SK-N-SH (cell line): ENCODE measurements around the gene RHOU. TPM values are rescaled to one million over a fixed set of nuclear protein-coding genes. Genes with fewer than 3 reads are reported as not detected.
"Not testable (repeated sequence)": the region's sequence is repeated elsewhere in the genome, so short reads cannot be mapped to it uniquely, and the experiment has no call there.

Experiments used
- CTCF ChIA-PET: fragments of 300-600, 350-600 bp; formaldehyde crosslinking; extraction: SDS; loops from one replicate; lab custom pipeline; 2021; lab: Yijun Ruan, JAX
- POLR2A ChIA-PET: fragments of 350-600 bp; sonication (Branson Sonifier 250); formaldehyde crosslinking; extraction: SDS; loops from one replicate; lab custom pipeline; 2020; ENCODE audit warnings: antibody characterized with exemption, inconsistent platforms; lab: Yijun Ruan, JAX
- DNase-seq: peaks from one replicate; pipeline ENCODE4 v3.0.0; 2012
- H2AFZ ChIP-seq: fragments of 200-600 bp; sonication (generic); 2 replicates; pipeline ENCODE4 v1.8.1; 2016; ENCODE audit warnings: antibody characterized with exemption, mild to moderate bottlenecking, low read depth
- H3F3A ChIP-seq: fragments of 200-600 bp; sonication (generic); replicated peaks from 2 replicates; pipeline ENCODE3; 2016; ENCODE audit warnings: antibody characterized with exemption, mild to moderate bottlenecking; ENCODE audit not compliant: insufficient read depth
- H3K27ac ChIP-seq, 2 experiments: fragments of 200-500 bp in 1 of 2; fragments of 200-600 bp in 1 of 2; sonication (Bioruptor generic) in 1 of 2; sonication (generic), shearing (Covaris generic) in 1 of 2; 2 replicates each; pipeline versions ENCODE4 v1.5.1 to v1.6.1; 2014 to 2016; ENCODE audit warnings: low read depth in 2 of 2, inconsistent platforms in 1 of 2, low read length in 1 of 2, mild to moderate bottlenecking in 1 of 2, mixed read lengths in 1 of 2
- H3K27me3 ChIP-seq: fragments of 200-600 bp; sonication (generic), shearing (Covaris generic); 2 replicates; pipeline ENCODE4 v1.6.1; 2016; ENCODE audit warnings: mixed run types; ENCODE audit not compliant: insufficient read depth
- H3K36me3 ChIP-seq, 2 experiments: fragments of 200-500 bp in 1 of 2; fragments of 200-600 bp in 1 of 2; sonication (Bioruptor generic) in 1 of 2; sonication (generic) in 1 of 2; replicated peaks in 1 of 2; 2 replicates each; pipeline versions ENCODE3 to v1.5.1; 2014 to 2016; ENCODE audit warnings: low read length in 1 of 2, mild to moderate bottlenecking in 1 of 2; ENCODE audit not compliant: insufficient read depth in 2 of 2, control insufficient read depth in 1 of 2
- H3K4me1 ChIP-seq, 2 experiments: fragments of 200-500 bp in 1 of 2; fragments of 200-600 bp in 1 of 2; sonication (Bioruptor generic) in 1 of 2; sonication (generic), shearing (Covaris generic) in 1 of 2; 2 replicates each; pipeline versions ENCODE4 v1.5.1 to v1.6.1; 2014 to 2016; ENCODE audit warnings: low read depth in 1 of 2, low read length in 1 of 2, mixed run types in 1 of 2; ENCODE audit not compliant: insufficient read depth in 2 of 2, control insufficient read depth in 1 of 2
- H3K4me2 ChIP-seq: fragments of 200-600 bp; sonication (generic), shearing (Covaris generic); 2 replicates; pipeline ENCODE4 v1.6.1; 2017; ENCODE audit warnings: mixed run types
- H3K4me3 ChIP-seq, 2 experiments: fragments of 200-500 bp in 1 of 2; fragments of 200-600 bp in 1 of 2; sonication (Bioruptor generic) in 1 of 2; sonication (generic), shearing (Covaris generic) in 1 of 2; 2 replicates each; pipeline versions ENCODE4 v1.5.1 to v1.8.1; 2014 to 2016; ENCODE audit warnings: low read depth in 2 of 2, inconsistent platforms in 1 of 2, low read length in 1 of 2, mild to moderate bottlenecking in 1 of 2, mixed read lengths in 1 of 2, moderate library complexity in 1 of 2
- H3K79me2 ChIP-seq: fragments of 200-600 bp; sonication (generic); 2 replicates; pipeline ENCODE4 v1.8.1; 2017; ENCODE audit warnings: mild to moderate bottlenecking; ENCODE audit not compliant: insufficient read depth
- H3K9ac ChIP-seq: fragments of 200-600 bp; sonication (generic); 2 replicates; pipeline ENCODE4 v1.6.1; 2017; ENCODE audit warnings: mixed run types
- H3K9me2 ChIP-seq: fragments of 200-600 bp; sonication (generic); 2 replicates; pipeline ENCODE4 v1.6.1; 2017; ENCODE audit warnings: mixed run types
- H3K9me3 ChIP-seq: fragments of 200-600 bp; sonication (generic); 2 replicates; pipeline ENCODE4 v1.6.1; 2017; ENCODE audit warnings: mixed run types, mild to moderate bottlenecking, moderate library complexity
- H4K20me1 ChIP-seq: fragments of 200-600 bp; sonication (generic); 2 replicates; pipeline ENCODE4 v1.6.1; 2017; ENCODE audit warnings: mild to moderate bottlenecking, mixed run types; ENCODE audit not compliant: insufficient read depth
- CHD2 ChIP-seq: fragments of 150-350 bp; IDR thresholded peaks from 2 replicates; pipeline ENCODE4 v1.6.1; 2018; ENCODE audit warnings: low read length; ENCODE audit not compliant: partially characterized antibody
- ELF1 ChIP-seq: IDR thresholded peaks from 2 replicates; pipeline ENCODE4 v1.4.0; 2012
- EP300 ChIP-seq, 2 experiments: IDR thresholded peaks; 2 replicates each; pipeline versions ENCODE4 v1.4.0 to v1.6.1; 2012; ENCODE audit warnings: borderline replicate concordance in 1 of 2, low read depth in 1 of 2, low read length in 1 of 2
- FOXJ3 ChIP-seq: sonication (generic); formaldehyde crosslinking; IDR thresholded peaks from 2 replicates; pipeline ENCODE4 v1.5.1; 2020; ENCODE audit warnings: mild to moderate bottlenecking, missing genetic modification reagents
- GABPA ChIP-seq: IDR thresholded peaks from 2 replicates; pipeline ENCODE4 v1.4.0; 2012; ENCODE audit warnings: low read depth, mild to moderate bottlenecking
- GATA2 ChIP-seq: sonication (generic); formaldehyde crosslinking; IDR thresholded peaks from 2 replicates; pipeline ENCODE4 v1.5.0; 2020; ENCODE audit warnings: mild to moderate bottlenecking, missing genetic modification reagents
- JUND ChIP-seq: IDR thresholded peaks from 2 replicates; pipeline ENCODE4 v1.4.0; 2012
- MXI1 ChIP-seq: IDR thresholded peaks from 2 replicates; pipeline ENCODE4 v1.6.1; 2012; ENCODE audit warnings: mild to moderate bottlenecking, low read depth, low read length, improper control_type of control experiment
- NFIC ChIP-seq: IDR thresholded peaks from 2 replicates; pipeline ENCODE4 v1.4.0; 2012; ENCODE audit warnings: borderline replicate concordance
- NRF1 ChIP-seq: IDR thresholded peaks from 2 replicates; pipeline ENCODE4 v1.6.1; 2012; ENCODE audit warnings: low read depth, mild to moderate bottlenecking, low read length
- RAD21 ChIP-seq: IDR thresholded peaks from 2 replicates; pipeline ENCODE4 v1.6.1; 2012; ENCODE audit warnings: mild to moderate bottlenecking, low read length
- RFX5 ChIP-seq: IDR thresholded peaks from 2 replicates; pipeline ENCODE4 v1.6.1; 2012; ENCODE audit warnings: mild to moderate bottlenecking, improper control_type of control experiment, low read length
- RXRA ChIP-seq: IDR thresholded peaks from 2 replicates; pipeline ENCODE4 v1.4.0; 2012; ENCODE audit warnings: low read depth, mild to moderate bottlenecking, borderline replicate concordance
- SMC3 ChIP-seq: IDR thresholded peaks from 2 replicates; pipeline ENCODE4 v1.6.1; 2012; ENCODE audit warnings: low read depth, low read length, improper control_type of control experiment
- TAF1 ChIP-seq: IDR thresholded peaks from 2 replicates; pipeline ENCODE4 v1.6.1; 2012; ENCODE audit warnings: low read depth, mild to moderate bottlenecking, low read length, moderate library complexity, borderline replicate concordance
- TCF12 ChIP-seq: IDR thresholded peaks from 2 replicates; pipeline ENCODE4 v1.4.0; 2012
- YY1 ChIP-seq: IDR thresholded peaks from 2 replicates; pipeline ENCODE4 v1.4.0; 2012; ENCODE audit warnings: low read depth, mild to moderate bottlenecking
- WGBS: methylation state at CpG from one replicate; pipeline ENCODE4 v1.1.6; 2017; ENCODE audit warnings: low lambda C conversion rate; 5-methylcytosine and 5-hydroxymethylcytosine counted together
- polyA plus RNA-seq, 3 experiments: library from polyadenylated mRNA; depleted of rRNA; stranded (reverse); fragments of >200 nt; gene quantifications; 2 replicates each; pipeline ENCODE4 v1.2.3, GENCODE V29; 2012
- TF ChIP-seq, protein P1 (sequence below): IDR thresholded peaks from 2 replicates; pipeline ENCODE4 v1.4.0; 2012; ENCODE audit warnings: low read depth
- TF ChIP-seq, protein P2 (sequence below): fragments of 150-350 bp; IDR thresholded peaks from 2 replicates; pipeline ENCODE4 v1.6.1; 2016; ENCODE audit warnings: mild to moderate bottlenecking, low read depth, low read length
- TF ChIP-seq, protein P3 (sequence below): IDR thresholded peaks from 2 replicates; pipeline ENCODE4 v1.4.0; 2012; ENCODE audit warnings: low read depth, borderline replicate concordance
- TF ChIP-seq, protein P4 (sequence below): IDR thresholded peaks from 2 replicates; pipeline ENCODE4; 2012
- TF ChIP-seq, protein P5 (sequence below): fragments of 200-600 bp; sonication (generic); IDR thresholded peaks from 2 replicates; pipeline ENCODE4 v1.6.1; 2017; ENCODE audit warnings: antibody characterized with exemption, mild to moderate bottlenecking, moderate library complexity

Gene RHOU
- polyA plus RNA-seq, 1 of the 3 experiments (the other 2 are of a cell fraction), result 0.36 TPM

DNA sequence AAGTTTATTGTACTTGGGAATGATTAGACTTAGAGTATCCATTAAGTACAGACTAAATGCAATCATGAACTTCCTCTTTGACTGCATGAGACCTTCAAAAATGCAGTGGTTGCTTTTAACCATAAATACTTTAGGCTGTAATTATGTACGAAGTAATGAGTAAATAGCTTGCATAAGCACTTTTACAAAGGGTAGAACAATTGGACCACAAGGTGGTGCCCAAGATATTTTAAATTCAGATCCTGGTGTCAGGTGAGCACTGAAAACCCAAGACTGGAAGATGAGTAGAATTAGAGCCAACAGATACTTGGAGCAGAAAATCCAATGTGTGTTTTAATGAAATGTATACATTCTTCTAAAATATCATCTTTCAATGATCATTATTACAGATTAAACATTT lies 43.4 kb upstream of the RHOU start:
- Histone ChIP-seq H3K36me3 (no peaks in the 10 kb centered on the region), H3K4me1 (no peaks in the 10 kb centered on the region), H3K9ac (no peak overlapping the region), H4K20me1 (no peaks in the 10 kb centered on the region), H3K79me2 (no peaks in the 10 kb centered on the region), H3K4me2 (no peak overlapping the region), H3K9me2 (no peaks in the 10 kb centered on the region), H3K4me3 (no peak overlapping the region), H3K9me3 (no peaks in the 10 kb centered on the region), H3K27ac (no peak overlapping the region), H3K27me3 (no peaks in the 10 kb centered on the region), H3F3A (no peaks in the 10 kb centered on the region), H2AFZ (no peak overlapping the region)
- no peak for TF ChIP-seq EP300 (IDR thresholded peaks at IDR 0.05; ENCODE audit: borderline replicate concordance in 1 of 2, low read depth in 1 of 2, low read length in 1 of 2)
- TF ChIP-seq ELF1, result no peak
- TF ChIP-seq JUND, result no peak
- TF ChIP-seq, protein P1, sequence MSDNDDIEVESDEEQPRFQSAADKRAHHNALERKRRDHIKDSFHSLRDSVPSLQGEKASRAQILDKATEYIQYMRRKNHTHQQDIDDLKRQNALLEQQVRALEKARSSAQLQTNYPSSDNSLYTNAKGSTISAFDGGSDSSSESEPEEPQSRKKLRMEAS, result no peak
- TF ChIP-seq GATA2 (CRISPR knock-in tag), result no peak
- TF ChIP-seq, protein P2, sequence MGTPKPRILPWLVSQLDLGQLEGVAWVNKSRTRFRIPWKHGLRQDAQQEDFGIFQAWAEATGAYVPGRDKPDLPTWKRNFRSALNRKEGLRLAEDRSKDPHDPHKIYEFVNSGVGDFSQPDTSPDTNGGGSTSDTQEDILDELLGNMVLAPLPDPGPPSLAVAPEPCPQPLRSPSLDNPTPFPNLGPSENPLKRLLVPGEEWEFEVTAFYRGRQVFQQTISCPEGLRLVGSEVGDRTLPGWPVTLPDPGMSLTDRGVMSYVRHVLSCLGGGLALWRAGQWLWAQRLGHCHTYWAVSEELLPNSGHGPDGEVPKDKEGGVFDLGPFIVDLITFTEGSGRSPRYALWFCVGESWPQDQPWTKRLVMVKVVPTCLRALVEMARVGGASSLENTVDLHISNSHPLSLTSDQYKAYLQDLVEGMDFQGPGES, result no peak
- TF ChIP-seq, protein P3, sequence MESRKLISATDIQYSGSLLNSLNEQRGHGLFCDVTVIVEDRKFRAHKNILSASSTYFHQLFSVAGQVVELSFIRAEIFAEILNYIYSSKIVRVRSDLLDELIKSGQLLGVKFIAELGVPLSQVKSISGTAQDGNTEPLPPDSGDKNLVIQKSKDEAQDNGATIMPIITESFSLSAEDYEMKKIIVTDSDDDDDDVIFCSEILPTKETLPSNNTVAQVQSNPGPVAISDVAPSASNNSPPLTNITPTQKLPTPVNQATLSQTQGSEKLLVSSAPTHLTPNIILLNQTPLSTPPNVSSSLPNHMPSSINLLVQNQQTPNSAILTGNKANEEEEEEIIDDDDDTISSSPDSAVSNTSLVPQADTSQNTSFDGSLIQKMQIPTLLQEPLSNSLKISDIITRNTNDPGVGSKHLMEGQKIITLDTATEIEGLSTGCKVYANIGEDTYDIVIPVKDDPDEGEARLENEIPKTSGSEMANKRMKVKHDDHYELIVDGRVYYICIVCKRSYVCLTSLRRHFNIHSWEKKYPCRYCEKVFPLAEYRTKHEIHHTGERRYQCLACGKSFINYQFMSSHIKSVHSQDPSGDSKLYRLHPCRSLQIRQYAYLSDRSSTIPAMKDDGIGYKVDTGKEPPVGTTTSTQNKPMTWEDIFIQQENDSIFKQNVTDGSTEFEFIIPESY, result no peak
- TF ChIP-seq YY1, result no peak
- TF ChIP-seq GABPA, result no peak
- TF ChIP-seq RXRA, result no peak
- TF ChIP-seq RAD21, result peak; percentile 79
- no peak for TF ChIP-seq MXI1
- TF ChIP-seq TCF12, result no peak
- TF ChIP-seq NRF1, result no peak
- peak; percentile 47; the same call in 1 of the 2 replicates for TF ChIP-seq SMC3
- TF ChIP-seq, protein P4, sequence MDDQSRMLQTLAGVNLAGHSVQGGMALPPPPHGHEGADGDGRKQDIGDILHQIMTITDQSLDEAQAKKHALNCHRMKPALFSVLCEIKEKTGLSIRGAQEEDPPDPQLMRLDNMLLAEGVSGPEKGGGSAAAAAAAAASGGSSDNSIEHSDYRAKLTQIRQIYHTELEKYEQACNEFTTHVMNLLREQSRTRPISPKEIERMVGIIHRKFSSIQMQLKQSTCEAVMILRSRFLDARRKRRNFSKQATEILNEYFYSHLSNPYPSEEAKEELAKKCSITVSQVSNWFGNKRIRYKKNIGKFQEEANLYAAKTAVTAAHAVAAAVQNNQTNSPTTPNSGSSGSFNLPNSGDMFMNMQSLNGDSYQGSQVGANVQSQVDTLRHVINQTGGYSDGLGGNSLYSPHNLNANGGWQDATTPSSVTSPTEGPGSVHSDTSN, result no peak
- TF ChIP-seq TAF1, result no peak
- TF ChIP-seq CHD2, result no peak
- TF ChIP-seq RFX5, result no peak
- TF ChIP-seq FOXJ3 (CRISPR knock-in tag), result no peak
- TF ChIP-seq, protein P5, sequence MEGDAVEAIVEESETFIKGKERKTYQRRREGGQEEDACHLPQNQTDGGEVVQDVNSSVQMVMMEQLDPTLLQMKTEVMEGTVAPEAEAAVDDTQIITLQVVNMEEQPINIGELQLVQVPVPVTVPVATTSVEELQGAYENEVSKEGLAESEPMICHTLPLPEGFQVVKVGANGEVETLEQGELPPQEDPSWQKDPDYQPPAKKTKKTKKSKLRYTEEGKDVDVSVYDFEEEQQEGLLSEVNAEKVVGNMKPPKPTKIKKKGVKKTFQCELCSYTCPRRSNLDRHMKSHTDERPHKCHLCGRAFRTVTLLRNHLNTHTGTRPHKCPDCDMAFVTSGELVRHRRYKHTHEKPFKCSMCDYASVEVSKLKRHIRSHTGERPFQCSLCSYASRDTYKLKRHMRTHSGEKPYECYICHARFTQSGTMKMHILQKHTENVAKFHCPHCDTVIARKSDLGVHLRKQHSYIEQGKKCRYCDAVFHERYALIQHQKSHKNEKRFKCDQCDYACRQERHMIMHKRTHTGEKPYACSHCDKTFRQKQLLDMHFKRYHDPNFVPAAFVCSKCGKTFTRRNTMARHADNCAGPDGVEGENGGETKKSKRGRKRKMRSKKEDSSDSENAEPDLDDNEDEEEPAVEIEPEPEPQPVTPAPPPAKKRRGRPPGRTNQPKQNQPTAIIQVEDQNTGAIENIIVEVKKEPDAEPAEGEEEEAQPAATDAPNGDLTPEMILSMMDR, result peak; percentile 53
- no peak for TF ChIP-seq NFIC
- peak; percentile 45 for DNase-seq
- POLR2A ChIA-PET, result no interaction called here
- 38% methylated on average over 1 of the region's 1 CpG for WGBS
- CTCF ChIA-PET, result interaction anchor here (0.6 to 6.5 kb wide), 14 partner anchors 11 to 568 kb away, joined by 3 to 53 read pairs (median 4); partner anchors contain the start of gene RHOU

DNA sequence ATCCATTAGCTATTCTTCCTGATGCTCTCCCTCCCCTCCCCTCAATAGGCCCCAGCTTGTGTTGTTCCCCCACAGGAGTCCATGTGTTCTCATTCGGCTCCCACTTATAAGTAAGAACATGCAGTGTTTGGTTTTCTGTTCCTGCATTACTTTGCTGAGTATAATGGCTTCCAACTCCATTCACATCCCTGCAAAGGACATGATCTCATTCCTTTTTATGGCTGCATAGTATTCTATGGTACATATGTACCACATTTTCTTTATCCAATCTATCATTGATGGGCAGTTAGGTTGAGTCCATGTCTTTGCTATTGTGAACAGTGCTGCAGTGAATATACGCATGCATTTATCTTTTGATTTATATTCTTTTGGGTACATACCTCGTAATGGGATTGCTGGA lies 40.8 kb upstream of the RHOU start:
- H2AFZ ChIP-seq, POLR2A ChIA-PET, H3K79me2 ChIP-seq, H3F3A ChIP-seq, H3K4me2 ChIP-seq, H4K20me1 ChIP-seq, H3K9me2 ChIP-seq, H3K4me3 ChIP-seq, H3K27ac ChIP-seq, H3K27me3 ChIP-seq, H3K36me3 ChIP-seq, DNase-seq, H3K9me3 ChIP-seq, H3K9ac ChIP-seq, H3K4me1 ChIP-seq: not testable (repeated sequence)
- CTCF ChIA-PET, result interaction anchor here (1.2 to 6.5 kb wide), 6 partner anchors 10 to 787 kb away, joined by 3 to 53 read pairs (median 8); partner anchors contain the start of gene RHOU
- WGBS, result 75% methylated on average over 3 of the region's 3 CpGs
